Measurements from ENCODE around the gene NMT1.

NMT1 gene

DNA sequence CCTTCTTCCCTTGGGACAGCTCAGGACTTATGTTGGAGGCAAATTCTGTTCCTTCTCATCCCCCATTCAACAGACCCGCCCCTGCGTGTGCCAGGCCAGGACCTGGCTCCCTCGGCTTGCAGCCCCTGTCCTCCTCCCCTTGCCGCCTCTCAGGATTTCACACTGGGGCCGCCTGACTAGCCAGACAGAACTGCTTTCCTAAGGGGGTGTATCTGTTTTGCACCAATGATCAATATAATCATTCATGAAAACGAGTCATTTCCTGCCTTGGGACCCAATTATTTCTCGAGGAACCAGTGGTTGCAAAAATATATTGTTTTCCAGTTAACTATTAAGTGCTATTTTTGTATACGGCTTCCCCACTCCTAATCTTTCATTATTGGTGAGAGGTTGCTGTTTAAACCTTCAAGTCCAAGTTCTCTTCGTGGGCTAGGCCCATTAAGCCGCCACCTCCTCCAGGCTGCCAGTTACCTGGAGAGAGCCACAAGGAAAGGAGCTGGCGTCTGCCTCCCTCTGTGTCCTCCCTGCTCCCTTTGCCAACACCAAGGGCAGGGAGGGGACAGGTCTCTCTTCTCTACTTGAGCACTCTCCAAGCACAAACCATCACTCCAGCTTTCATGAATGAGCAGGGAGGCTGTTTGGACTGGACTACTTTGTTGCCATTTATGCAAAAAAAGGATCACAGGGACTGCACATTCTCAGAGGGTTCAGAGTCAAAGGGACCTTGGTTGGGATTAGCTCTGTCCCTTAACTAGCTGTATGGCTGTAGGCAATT lies 18.6 kb upstream of the NMT1 start:
- peaks cover 5% of the 10 kb centered on the region for H3K4me1 ChIP-seq
- DNase-seq, result no peak

DNA sequence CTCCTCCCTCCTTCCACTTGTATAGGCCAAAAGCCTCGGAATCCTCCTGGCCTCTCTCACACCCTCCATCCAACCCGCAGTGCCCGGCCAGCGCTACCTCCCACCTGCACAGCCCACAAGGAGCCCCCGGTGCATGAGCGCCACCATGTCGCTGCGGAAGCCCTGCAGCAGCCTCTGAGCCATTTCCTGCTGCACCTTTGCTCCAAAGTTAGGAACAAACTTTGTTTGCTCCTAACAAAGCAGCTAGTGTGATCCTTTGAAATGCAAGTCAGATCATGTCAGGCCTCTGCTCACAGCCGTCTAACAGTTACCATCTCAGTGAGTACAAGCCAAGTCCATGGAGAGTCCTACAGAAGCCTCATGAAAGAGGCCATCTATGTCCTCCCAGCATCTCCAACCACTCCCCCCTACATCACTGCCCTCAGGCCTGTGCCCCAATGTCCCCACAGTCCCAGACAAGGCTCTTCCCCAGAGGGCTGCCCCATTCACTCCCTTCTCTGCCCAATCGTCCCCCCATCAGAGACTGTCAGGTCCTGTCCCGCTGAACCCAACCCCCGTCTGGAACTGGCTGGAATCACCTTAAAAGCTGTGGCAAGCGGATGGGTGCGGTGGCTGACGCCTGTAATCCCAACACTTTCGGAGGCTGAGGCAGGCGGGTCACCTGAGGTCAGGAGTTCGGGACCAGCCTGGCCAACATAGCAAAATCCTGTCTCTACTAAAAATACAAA lies 17.1 kb upstream of the NMT1 start:
- no peaks in the 10 kb centered on the region for H3K9me3 ChIP-seq
- H3K36me3 ChIP-seq, result no peaks in the 10 kb centered on the region
- TF ChIP-seq, protein P1, sequence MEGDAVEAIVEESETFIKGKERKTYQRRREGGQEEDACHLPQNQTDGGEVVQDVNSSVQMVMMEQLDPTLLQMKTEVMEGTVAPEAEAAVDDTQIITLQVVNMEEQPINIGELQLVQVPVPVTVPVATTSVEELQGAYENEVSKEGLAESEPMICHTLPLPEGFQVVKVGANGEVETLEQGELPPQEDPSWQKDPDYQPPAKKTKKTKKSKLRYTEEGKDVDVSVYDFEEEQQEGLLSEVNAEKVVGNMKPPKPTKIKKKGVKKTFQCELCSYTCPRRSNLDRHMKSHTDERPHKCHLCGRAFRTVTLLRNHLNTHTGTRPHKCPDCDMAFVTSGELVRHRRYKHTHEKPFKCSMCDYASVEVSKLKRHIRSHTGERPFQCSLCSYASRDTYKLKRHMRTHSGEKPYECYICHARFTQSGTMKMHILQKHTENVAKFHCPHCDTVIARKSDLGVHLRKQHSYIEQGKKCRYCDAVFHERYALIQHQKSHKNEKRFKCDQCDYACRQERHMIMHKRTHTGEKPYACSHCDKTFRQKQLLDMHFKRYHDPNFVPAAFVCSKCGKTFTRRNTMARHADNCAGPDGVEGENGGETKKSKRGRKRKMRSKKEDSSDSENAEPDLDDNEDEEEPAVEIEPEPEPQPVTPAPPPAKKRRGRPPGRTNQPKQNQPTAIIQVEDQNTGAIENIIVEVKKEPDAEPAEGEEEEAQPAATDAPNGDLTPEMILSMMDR (IDR thresholded peaks at IDR 0.05; ENCODE audit: low read depth, low read length), result no peak
- H3K4me3 ChIP-seq (ENCODE audit: low read depth, low read length), result no peak overlapping the region
- DNase-seq, result no peak
- no peaks in the 10 kb centered on the region for H3K27me3 ChIP-seq
- H3K4me1 ChIP-seq, result peaks cover 5% of the 10 kb centered on the region

More for the DNA sequence above, 18.6 kb upstream of the NMT1 start:
- Histone ChIP-seq H3K36me3 (no peaks in the 10 kb centered on the region), H3K4me3 (ENCODE audit: low read depth, low read length) (no peak overlapping the region), H3K9me3 (no peaks in the 10 kb centered on the region), H3K27me3 (no peaks in the 10 kb centered on the region)
- TF ChIP-seq, protein P1 (IDR thresholded peaks at IDR 0.05; ENCODE audit: low read depth, low read length), result no peak

DNA sequence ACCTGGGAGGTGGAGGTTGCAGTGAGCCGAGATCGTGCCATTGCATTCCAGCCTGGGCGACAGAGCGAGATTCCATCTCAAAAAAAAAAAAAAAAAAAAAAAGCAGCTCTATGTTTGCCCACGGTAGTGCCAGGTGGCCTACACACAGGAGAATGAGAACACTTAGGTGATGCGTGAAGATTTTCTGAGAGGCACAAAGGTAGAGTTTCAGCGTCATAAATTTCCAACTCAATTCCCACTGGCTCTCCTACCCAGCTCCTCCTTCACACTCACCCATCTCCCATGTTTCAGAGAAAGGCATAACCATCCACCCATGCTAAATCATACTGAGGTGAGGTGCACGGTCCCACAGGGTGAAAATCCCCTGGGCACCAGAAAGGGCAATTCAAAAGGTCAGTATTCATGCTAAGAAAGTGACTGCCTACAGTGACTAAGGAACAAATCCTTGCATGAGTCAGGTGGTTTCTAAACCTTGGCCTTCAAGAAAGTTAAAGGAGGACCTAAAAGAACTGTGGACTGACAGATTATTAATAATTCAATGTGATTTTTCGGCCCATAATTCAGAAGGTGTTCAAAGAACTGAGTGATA lies 14.5 kb upstream of the NMT1 start:
- peaks cover 5% of the 10 kb centered on the region; the same call in 1 of the 2 replicates for H3K4me1 ChIP-seq
- no peaks in the 10 kb centered on the region for H3K27me3 ChIP-seq
- H3K9me3 ChIP-seq, result no peaks in the 10 kb centered on the region
- H3K36me3 ChIP-seq, result no peaks in the 10 kb centered on the region
- no peak for DNase-seq
- TF ChIP-seq, protein P1 (IDR thresholded peaks at IDR 0.05; ENCODE audit: low read depth, low read length), result no peak
- H3K4me3 ChIP-seq (ENCODE audit: low read depth, low read length), result no peak overlapping the region

DNA sequence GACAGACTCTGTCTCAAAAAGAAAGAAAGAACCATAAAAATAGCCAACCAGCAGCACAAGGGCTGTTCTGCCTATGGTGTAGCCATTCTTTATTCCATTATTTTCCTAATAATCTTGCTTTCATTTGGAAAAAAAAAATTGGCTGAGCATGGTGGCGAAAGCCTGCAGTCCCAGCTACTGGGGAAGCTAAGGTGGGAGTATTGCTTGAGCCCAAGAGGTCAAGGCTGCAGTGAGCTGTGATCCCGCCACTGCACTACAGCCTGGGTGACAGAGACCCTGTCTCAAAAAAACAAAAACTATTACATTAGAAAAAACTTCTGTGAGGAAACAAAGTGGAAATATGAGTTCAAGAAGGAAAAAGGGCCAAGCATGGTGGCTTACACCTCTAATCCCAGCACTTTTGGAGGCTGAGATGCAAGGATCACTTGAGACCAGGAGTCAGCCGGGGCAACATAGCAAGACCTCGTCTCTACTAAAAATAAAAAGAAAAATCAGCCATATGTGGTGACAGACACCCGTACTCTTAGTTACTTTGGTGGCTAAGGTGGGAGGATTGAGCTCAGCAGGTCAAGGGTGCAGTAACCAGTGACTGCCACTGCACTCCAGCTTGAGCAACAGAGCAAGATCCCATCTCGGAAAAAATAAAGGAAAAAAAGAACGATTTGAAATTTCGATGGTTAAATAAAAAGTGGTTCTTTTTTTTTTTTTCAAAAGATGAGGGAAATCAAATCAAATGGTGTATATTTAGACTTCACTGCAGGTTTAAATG lies 12.1 kb upstream of the NMT1 start:
- no peaks in the 10 kb centered on the region; the same call in 1 of the 2 replicates for H3K4me1 ChIP-seq
- no peaks in the 10 kb centered on the region for H3K36me3 ChIP-seq
- TF ChIP-seq, protein P1 (IDR thresholded peaks at IDR 0.05; ENCODE audit: low read depth, low read length), result peak; percentile 51
- H3K27me3 ChIP-seq, result no peaks in the 10 kb centered on the region
- H3K4me3 ChIP-seq (ENCODE audit: low read depth, low read length), result no peak overlapping the region
- DNase-seq, result no peak
- H3K9me3 ChIP-seq, result no peaks in the 10 kb centered on the region

DNA sequence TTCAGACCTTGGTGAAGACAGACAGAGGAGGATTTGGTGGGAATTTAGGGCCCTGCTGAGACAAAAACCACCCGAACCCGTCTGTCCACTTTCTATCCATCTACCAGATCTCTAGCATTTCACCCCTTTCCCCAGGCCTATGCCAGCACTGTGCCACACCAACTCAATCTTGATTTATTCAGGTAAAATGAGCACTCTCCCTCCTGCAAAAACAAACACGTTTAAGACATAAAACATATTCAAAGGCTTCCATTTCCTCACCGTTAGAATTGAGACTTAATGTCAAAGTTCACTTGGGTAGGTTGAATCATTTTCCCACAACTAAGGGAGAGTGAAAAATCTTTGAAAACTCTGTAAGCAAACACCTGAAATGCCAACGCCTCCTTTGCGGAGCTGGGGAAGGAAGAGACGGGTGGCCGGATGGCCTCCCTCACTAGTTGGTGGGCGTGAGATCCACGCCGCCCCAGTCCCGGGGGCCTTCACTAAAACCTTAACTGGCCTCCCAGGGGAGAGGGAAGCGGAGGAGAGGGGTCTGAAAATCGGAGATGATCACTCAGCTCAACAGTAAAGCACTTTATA lies 10.5 kb upstream of the NMT1 start:
- TF ChIP-seq, protein P1 (IDR thresholded peaks at IDR 0.05; ENCODE audit: low read depth, low read length), result no peak
- Histone ChIP-seq H3K9me3 (no peaks in the 10 kb centered on the region), H3K36me3 (no peaks in the 10 kb centered on the region), H3K4me1 (no peaks in the 10 kb centered on the region; the same call in 1 of the 2 replicates), H3K27me3 (no peaks in the 10 kb centered on the region), H3K4me3 (ENCODE audit: low read depth, low read length) (peak overlapping the region; percentile 95)
- no peak for DNase-seq

Measured in BE2C (cell line).